ENCODE results near the gene LGR4. TPM values are rescaled to one million over a fixed set of nuclear protein-coding genes. Genes with fewer than 3 reads are reported as not detected.

Gene LGR4
- total RNA-seq, 2 experiments from 2014 or later = 0.06 to 1.2 TPM

- H3K4me2 ChIP-seq (ENCODE audit: low read length) = no peak overlapping the region
- no peaks in the 10 kb centered on the region for H4K20me1 ChIP-seq (ENCODE audit: insufficient read depth, low read length)
- no peaks in the 10 kb centered on the region for H3K9me3 ChIP-seq (ENCODE audit: low read length)
- H2AFZ ChIP-seq (ENCODE audit: low read length) = no peak overlapping the region
- H3K36me3 ChIP-seq (ENCODE audit: insufficient read depth, low read length) = no peaks in the 10 kb centered on the region
- H3K27ac ChIP-seq (ENCODE audit: low read depth, low read length, poor library complexity, severe bottlenecking) = no peak overlapping the region
- no peaks in the 10 kb centered on the region for H3K9me2 ChIP-seq (ENCODE audit: insufficient read depth, low read length)
- H3K4me1 ChIP-seq (ENCODE audit: insufficient read depth, low read length, poor library complexity, severe bottlenecking) = no peaks in the 10 kb centered on the region
- H3K79me2 ChIP-seq (ENCODE audit: insufficient read depth, low read depth, low read length) = no peaks in the 10 kb centered on the region
- POLR2A ChIA-PET = interaction anchor here (0.7 kb wide), 1 partner anchor 81 kb away, joined by 3 read pairs; no protein-coding TSS in a partner anchor
- CTCF ChIA-PET (ENCODE audit: unreplicated experiment) = no interaction called here
- no peak overlapping the region for H3K4me3 ChIP-seq (ENCODE audit: low read depth, low read length, poor library complexity, severe bottlenecking)
- intact Hi-C loops (cut with micrococcal nuclease; ENCODE audit: unreplicated experiment) = no loop called here
- DNase-seq (ENCODE audit: low spot score) = no peak
- no TSS peak for BruUV-seq (replicated peaks)
- TF ChIP-seq CTCF (conservative IDR thresholded peaks at IDR 0.05; ENCODE audit: low read length) (no peak), EZH2phosphoT487 (IDR thresholded peaks at IDR 0.05; ENCODE audit: borderline replicate concordance, low read depth, low read length) (no peak)
Measured at GRCh38 chr11:27473017-27473406, 422 bp upstream of the LGR4 start.

GRCh38 chr11:27471589-27472397, 797 bp downstream of the LGR4 start:
- no peak for TF ChIP-seq CTCF (conservative IDR thresholded peaks at IDR 0.05; ENCODE audit: low read length)
- no peak overlapping the region for H3K27ac ChIP-seq (ENCODE audit: low read depth, low read length, poor library complexity, severe bottlenecking)
- no peak overlapping the region for H2AFZ ChIP-seq (ENCODE audit: low read length)
- H3K4me3 ChIP-seq (ENCODE audit: low read depth, low read length, poor library complexity, severe bottlenecking) = peak overlapping the region; percentile 31
- peak overlapping the region; percentile 46; the same call in 1 of the 2 replicates for H3K4me2 ChIP-seq (ENCODE audit: low read length)
- H4K20me1 ChIP-seq (ENCODE audit: insufficient read depth, low read length) = no peaks in the 10 kb centered on the region
- H3K79me2 ChIP-seq (ENCODE audit: insufficient read depth, low read depth, low read length) = no peaks in the 10 kb centered on the region
- no peaks in the 10 kb centered on the region for H3K9me3 ChIP-seq (ENCODE audit: low read length)
- no peaks in the 10 kb centered on the region for H3K9me2 ChIP-seq (ENCODE audit: insufficient read depth, low read length)
- POLR2A ChIA-PET = no interaction called here
- BruUV-seq (replicated peaks) = no TSS peak
- no peak for DNase-seq (ENCODE audit: low spot score)
- H3K36me3 ChIP-seq (ENCODE audit: insufficient read depth, low read length) = no peaks in the 10 kb centered on the region
- H3K4me1 ChIP-seq (ENCODE audit: insufficient read depth, low read length, poor library complexity, severe bottlenecking) = no peaks in the 10 kb centered on the region
- intact Hi-C loops (cut with micrococcal nuclease; ENCODE audit: unreplicated experiment) = no loop called here
- CTCF ChIA-PET (ENCODE audit: unreplicated experiment) = no interaction called here

GRCh38 chr11:27470826-27471588, 1.6 kb downstream of the LGR4 start:
- Histone ChIP-seq H4K20me1 (ENCODE audit: insufficient read depth, low read length) (no peaks in the 10 kb centered on the region), H3K27ac (ENCODE audit: low read depth, low read length, poor library complexity, severe bottlenecking) (no peak overlapping the region)
- CTCF ChIA-PET (ENCODE audit: unreplicated experiment) = no interaction called here

More at GRCh38 chr11:27470826-27471588, 1.6 kb downstream of the LGR4 start:
- no peak for TF ChIP-seq EZH2phosphoT487 (IDR thresholded peaks at IDR 0.05; ENCODE audit: borderline replicate concordance, low read depth, low read length)
- no peak for TF ChIP-seq CTCF (conservative IDR thresholded peaks at IDR 0.05; ENCODE audit: low read length)
- Histone ChIP-seq H3K36me3 (ENCODE audit: insufficient read depth, low read length) (no peaks in the 10 kb centered on the region), H3K79me2 (ENCODE audit: insufficient read depth, low read depth, low read length) (no peaks in the 10 kb centered on the region), H3K9me3 (ENCODE audit: low read length) (no peaks in the 10 kb centered on the region), H3K9me2 (ENCODE audit: insufficient read depth, low read length) (no peaks in the 10 kb centered on the region), H2AFZ (ENCODE audit: low read length) (no peak overlapping the region), H3K4me2 (ENCODE audit: low read length) (peak overlapping the region; percentile 26; the same call in 1 of the 2 replicates), H3K4me1 (ENCODE audit: insufficient read depth, low read length, poor library complexity, severe bottlenecking) (no peaks in the 10 kb centered on the region), H3K4me3 (ENCODE audit: low read depth, low read length, poor library complexity, severe bottlenecking) (no peak overlapping the region)
- no peak for DNase-seq (ENCODE audit: low spot score)
- intact Hi-C loops (cut with micrococcal nuclease; ENCODE audit: unreplicated experiment) = no loop called here
- POLR2A ChIA-PET = no interaction called here
- BruUV-seq (replicated peaks) = no TSS peak

Measured in OCI-LY7 (cell line).